PC-9 (cell line): Measurements from ENCODE around the gene TSFM.

ENCODE experiments used
- CTCF ChIP-seq: fragments of 200-600 bp; sonication (generic); conservative IDR thresholded peaks from 2 replicates; pipeline ENCODE4 v1.6.1; 2017; ENCODE audit warnings: mixed run types, antibody characterized with exemption, mild to moderate bottlenecking, moderate library complexity
- EZH2 ChIP-seq: fragments of 200-600 bp; sonication (generic); IDR thresholded peaks from 2 replicates; pipeline ENCODE4 v1.8.0; 2017; ENCODE audit warnings: antibody characterized with exemption, low read depth

- TF ChIP-seq CTCF (no peak), EZH2 (no peak)
These were observed 43.8 kb upstream of the TSFM start, which contains the start of gene AGAP2 for GRCh38 chr12:57738661-57739237.
